Measurements from ENCODE around the gene NUDC. TPM values are rescaled to one million over a fixed set of nuclear protein-coding genes. Genes with fewer than 3 reads are reported as not detected.
A peak's percentile ranks its signal among the peaks of the same experiment; 100 is the strongest.

The NUDC gene
- total and polyA plus RNA-seq, 9 of the 15 experiments (the other 6 are each of a cell fraction or from before 2014, with no cell fraction given): 9.8 to 234 (median 149) TPM

DNA sequence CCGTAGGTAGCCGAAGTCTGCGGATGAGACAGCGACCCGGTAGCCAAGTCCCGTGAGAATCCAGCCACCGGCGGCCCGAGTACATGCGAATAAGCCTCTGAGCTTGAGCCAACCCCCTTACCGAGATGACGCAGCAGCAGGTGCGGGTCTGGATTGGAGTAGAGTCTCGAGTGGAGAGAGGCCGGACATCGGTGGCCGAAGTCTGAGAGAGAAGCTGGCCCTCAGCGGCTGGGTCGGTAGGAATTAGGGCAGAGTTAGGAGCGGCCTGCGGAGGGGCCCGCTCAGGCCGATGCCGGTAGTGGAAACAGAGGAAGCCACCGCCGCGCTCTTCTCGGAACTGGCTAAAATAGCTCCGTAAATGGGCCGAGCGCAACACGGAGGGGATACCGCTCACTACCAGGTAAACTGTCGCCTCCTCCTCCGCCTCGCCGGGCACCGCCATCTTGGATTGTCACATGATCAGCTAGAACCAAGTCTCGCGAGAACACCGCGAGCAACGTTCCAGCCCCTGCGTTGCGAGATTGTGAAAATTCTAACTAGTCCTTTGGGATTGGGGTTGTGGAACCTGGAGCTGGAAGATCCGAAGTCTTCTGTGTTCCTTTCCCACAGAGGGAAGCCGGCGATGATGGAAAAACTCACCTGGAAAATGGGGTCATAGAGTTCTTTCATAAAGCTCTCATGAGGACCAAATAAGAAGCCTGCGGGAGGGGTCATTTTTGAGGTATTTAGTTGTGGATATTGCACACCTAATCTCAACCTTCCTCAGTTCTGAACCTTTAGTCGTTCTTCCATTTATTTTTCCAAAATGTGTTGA, 21.3 kb upstream of the NUDC start, which contains the start of gene GPATCH3 (continued):
- TF ChIP-seq, protein P1, sequence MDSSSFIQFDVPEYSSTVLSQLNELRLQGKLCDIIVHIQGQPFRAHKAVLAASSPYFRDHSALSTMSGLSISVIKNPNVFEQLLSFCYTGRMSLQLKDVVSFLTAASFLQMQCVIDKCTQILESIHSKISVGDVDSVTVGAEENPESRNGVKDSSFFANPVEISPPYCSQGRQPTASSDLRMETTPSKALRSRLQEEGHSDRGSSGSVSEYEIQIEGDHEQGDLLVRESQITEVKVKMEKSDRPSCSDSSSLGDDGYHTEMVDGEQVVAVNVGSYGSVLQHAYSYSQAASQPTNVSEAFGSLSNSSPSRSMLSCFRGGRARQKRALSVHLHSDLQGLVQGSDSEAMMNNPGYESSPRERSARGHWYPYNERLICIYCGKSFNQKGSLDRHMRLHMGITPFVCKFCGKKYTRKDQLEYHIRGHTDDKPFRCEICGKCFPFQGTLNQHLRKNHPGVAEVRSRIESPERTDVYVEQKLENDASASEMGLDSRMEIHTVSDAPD (CRISPR knock-in tag; IDR thresholded peaks at IDR 0.05): no peak
- TF ChIP-seq TEAD2 (tag; IDR thresholded peaks at IDR 0.05): no peak
- 0 out of 2 replicates have a peak, but pooled peaks have one; percentile 56 for TF ChIP-seq GATAD2B (IDR thresholded peaks at IDR 0.05; ENCODE audit: borderline replicate concordance)
- no peak for TF ChIP-seq FOXP1 (CRISPR knock-in tag; IDR thresholded peaks at IDR 0.05)
- no peak for TF ChIP-seq CBX8 (IDR thresholded peaks at IDR 0.05; ENCODE audit: borderline replicate concordance, extremely low read depth, low read depth, low read length, poor library complexity, severe bottlenecking)
- TF ChIP-seq, protein P2, sequence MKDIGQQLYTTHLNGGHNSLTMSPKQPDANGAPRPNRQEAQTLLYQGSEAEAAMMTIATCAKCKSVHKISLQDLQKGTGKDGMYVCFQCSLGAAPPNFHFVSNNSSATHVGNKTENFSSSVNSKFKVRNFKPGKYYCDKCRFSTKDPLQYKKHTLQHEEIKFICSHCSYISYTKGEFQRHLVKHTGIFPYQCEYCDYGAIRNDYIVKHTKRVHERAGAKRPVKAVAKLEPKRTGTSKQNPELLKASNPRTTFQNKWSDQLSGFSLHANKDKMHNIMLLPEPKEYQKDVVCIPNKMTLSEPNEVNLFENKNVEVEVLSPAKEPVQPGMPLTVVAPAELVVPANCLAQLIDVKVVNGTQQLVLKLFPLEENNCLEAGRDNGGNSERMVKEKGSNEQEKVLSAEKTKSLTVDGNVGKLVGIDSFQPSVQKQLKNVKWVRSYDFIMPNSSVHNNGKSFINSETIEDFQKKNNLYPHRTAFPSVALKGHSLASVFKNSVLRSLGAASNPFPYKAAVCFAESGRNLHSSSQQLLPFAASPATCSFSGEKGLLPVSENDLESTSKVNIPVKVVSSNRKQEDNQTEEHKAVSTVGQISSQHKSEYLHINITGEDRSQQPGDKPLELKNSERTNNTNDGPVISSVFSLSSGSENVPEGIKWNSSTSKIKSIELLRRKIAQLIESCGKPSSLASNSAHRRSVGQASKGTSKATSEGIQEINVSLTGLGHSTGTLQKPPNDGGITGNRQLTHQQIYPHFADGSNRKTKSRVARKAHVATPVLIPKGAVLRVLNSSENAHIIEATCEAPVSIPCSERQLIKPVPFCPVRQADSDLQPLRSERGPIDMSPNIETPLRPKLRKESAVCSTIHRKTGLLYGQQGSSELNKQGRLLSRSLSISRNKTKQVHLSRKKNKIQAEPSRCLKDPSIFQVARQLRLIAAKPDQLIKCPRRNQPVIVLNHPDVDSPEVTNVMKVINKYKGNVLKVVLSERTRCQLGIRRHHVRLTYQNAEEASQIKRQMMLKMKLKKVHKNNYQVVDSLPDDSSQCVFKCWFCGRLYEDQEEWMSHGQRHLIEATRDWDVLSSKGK (CRISPR knock-in tag; IDR thresholded peaks at IDR 0.05): no peak
- peak; percentile 89 for TF ChIP-seq KDM5B (IDR thresholded peaks at IDR 0.05; ENCODE audit: insufficient replicate concordance, low read depth, low read length)
- no peak for TF ChIP-seq ETV6 (IDR thresholded peaks at IDR 0.05; ENCODE audit: borderline replicate concordance in 1 of 2, low read depth in 2 of 2, low read length in 1 of 2)
- no peak for TF ChIP-seq ETV6 (CRISPR knock-in tag; IDR thresholded peaks at IDR 0.05; ENCODE audit: borderline replicate concordance)
- TF ChIP-seq SP2 (IDR thresholded peaks at IDR 0.05; ENCODE audit: extremely low read depth, low read depth, low read length, poor library complexity, severe bottlenecking): peak; percentile 21
- no peak for TF ChIP-seq ZNF764 (CRISPR knock-in tag; IDR thresholded peaks at IDR 0.05; ENCODE audit: low read depth)
- peak; percentile 45; the same call in 1 of the 2 replicates for TF ChIP-seq ZNF436 (CRISPR knock-in tag; IDR thresholded peaks at IDR 0.05)
- no peak for TF ChIP-seq ZNF143 (CRISPR knock-in tag; IDR thresholded peaks at IDR 0.05)
- 0 out of 4 replicates have a peak, but pooled peaks have one; percentile 9 to 41 for TF ChIP-seq TRIM24 (IDR thresholded peaks at IDR 0.05)
- no peak for TF ChIP-seq MTA1 (IDR thresholded peaks at IDR 0.05; ENCODE audit: borderline replicate concordance)
- TF ChIP-seq, protein P3, sequence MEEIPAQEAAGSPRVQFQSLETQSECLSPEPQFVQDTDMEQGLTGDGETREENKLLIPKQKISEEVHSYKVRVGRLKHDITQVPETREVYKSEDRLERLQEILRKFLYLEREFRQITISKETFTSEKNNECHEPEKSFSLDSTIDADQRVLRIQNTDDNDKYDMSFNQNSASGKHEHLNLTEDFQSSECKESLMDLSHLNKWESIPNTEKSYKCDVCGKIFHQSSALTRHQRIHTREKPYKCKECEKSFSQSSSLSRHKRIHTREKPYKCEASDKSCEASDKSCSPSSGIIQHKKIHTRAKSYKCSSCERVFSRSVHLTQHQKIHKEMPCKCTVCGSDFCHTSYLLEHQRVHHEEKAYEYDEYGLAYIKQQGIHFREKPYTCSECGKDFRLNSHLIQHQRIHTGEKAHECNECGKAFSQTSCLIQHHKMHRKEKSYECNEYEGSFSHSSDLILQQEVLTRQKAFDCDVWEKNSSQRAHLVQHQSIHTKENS (CRISPR knock-in tag; IDR thresholded peaks at IDR 0.05): no peak
- no peak for TF ChIP-seq ZNF561 (CRISPR knock-in tag; conservative IDR thresholded peaks at IDR 0.05)
- TF ChIP-seq, protein P4, sequence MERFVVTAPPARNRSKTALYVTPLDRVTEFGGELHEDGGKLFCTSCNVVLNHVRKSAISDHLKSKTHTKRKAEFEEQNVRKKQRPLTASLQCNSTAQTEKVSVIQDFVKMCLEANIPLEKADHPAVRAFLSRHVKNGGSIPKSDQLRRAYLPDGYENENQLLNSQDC (CRISPR knock-in tag; IDR thresholded peaks at IDR 0.05): 0 out of 2 replicates have a peak, but pooled peaks have one; percentile 39
- no peak for TF ChIP-seq NR1H2 (CRISPR knock-in tag; IDR thresholded peaks at IDR 0.05)
- TF ChIP-seq LEF1 (IDR thresholded peaks at IDR 0.05): no peak
